ENCODE data around the gene PPDPF.
A peak's percentile ranks its signal among the peaks of the same experiment; 100 is the strongest.
"Not testable (repeated sequence)": the region's sequence is repeated elsewhere in the genome, so short reads cannot be mapped to it uniquely, and the experiment has no call there.

The PPDPF gene

GRCh38 chr20:63566395-63567135 lies 46.0 kb downstream of the PPDPF start:
- no peak for DNase-seq

- DNase-seq = no peak
Observed at GRCh38 chr20:63567136-63567385, 46.5 kb downstream of the PPDPF start.

GRCh38 chr20:63567386-63568169 lies 47.0 kb downstream of the PPDPF start:
- DNase-seq = peak; percentile 71

DNA sequence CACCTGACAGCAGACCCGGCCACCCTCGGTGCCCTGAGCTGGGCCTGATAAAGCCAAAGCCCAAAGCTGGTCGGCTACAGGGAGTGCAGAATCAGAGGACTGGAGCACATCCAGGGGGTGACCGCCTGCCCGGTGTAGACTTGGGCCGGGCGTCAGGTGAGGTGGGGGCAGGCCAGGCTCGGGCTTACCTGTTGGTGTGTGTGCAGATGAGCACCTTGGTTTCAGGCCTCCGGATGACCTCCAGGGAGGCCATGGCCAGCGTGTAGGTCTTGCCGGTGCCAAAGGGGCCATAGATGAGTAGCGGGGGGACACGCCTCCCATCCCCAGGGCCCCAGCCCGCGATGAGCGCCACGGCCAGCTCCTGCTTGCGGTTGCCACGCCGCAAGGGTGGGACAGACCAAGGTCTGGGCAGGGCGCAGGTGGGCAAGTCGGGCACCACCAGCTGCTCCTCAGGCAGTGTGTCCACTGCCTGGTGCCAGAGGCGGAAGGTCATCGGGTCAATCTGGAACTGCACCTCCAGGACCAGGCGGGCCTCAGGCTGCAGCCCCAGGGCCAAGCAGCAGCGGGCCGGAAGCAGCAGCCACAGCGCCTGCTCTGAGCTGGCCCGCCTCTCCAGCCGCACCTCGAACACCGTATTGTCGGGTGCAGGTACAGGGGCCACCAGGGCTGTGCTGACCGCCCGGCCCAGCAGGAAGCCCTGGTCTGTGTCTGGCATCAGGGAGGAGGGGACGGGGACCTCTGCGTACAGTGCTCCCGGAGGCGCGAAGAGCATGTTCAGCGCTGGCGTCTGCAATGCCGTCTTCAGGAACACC lies 47.8 kb downstream of the PPDPF start:
- DNase-seq = no peak

DNA sequence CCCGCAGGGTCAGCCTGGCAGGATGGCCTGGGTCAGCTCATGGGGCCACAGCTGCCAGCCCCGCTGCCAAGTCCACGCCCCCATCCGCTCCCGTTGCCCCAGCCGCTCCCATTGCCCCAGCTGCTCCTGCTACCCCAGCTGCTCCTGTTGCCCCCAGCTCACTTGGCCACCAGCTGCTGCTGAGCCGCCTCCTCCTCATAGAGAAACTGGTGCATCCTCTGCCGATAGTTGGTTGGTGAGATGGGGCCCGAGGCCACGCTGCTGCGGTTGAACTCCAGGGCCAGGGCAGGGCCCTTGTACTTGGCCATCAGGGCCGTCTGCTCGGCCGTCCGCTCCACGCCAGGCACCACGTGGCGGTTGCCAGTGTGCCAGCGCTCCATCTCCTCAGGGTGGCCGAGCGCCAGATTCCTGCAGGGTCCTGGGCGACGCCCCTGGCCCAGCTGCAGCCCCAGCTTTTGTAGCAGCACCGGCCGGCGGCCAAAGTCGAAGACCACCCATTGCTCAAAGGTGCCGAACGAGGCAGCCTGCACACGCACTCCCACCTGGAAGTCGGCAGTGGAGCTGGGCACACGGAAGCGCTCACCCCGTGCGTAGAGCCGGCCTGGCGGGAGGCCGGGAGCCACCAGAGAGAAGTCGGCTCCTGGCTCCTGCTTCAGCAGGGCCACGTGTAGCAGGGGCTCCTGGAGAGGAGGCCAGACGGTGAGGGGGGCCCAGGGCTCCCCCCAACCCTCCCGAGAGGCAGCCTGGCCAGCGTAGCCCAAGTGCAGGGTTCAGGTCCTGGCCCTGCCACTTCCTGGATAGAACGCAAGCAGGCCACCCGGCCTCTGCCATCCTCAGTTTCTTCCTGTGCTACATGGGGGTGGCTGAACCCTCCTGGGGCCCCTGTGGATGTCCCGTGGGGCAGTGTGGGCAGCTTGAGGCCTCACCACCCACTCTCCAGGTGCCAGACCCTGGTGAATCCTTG lies 48.7 kb downstream of the PPDPF start:
- DNase-seq = no peak

GRCh38 chr20:63570281-63571086 lies 49.9 kb downstream of the PPDPF start:
- DNase-seq = no peak

GRCh38 chr20:63571087-63571478 lies 50.5 kb downstream of the PPDPF start:
- not testable (repeated sequence) for DNase-seq
